ENCODE results near the gene TBC1D22A. TPM values are rescaled to one million over a fixed set of nuclear protein-coding genes. Genes with fewer than 3 reads are reported as not detected.

TBC1D22A gene
- total RNA-seq, 1 experiment from 2014 or later = 26.0 TPM

DNA sequence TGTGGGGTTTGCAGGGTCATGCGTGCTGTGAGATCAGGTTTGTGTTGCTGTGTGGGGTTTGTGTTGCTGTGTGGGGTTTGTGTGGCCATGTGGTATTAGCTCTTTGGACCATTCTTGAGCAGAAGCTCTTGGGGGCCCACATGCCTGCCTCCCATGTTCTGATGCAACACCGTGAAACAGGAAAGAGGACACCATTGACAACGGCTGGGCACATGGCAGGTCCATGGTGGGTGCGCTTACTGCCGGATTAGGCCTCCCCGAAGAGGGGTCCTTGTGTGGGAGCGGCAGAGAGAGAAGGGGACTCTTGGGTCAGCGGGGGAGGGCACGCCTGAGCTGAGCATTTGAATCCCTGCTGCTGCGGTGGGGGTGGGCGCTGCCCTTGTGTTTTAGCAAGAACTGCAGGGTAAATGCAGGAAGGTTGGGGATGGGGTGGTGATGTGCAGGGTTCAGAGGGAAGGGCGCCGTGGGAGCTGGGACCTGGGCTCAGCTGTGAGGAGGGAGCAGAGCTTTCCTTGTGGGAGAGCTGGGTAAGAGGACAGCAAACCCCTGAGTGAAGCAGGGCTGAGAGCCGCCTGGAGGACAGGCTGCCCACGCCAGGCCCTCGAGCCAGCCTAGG lies 361.5 kb downstream of the TBC1D22A start:
- BruUV-seq (replicated peaks) = no TSS peak
- peaks cover 5% of the 10 kb centered on the region for H3K36me3 Mint-ChIP-seq (ENCODE audit: insufficient read depth, unreplicated experiment)
- no peaks in the 10 kb centered on the region for H3K27me3 Mint-ChIP-seq (ENCODE audit: insufficient read depth, unreplicated experiment)
- H3K9me3 Mint-ChIP-seq (ENCODE audit: unreplicated experiment) = no peaks in the 10 kb centered on the region
- ChIA-PET CTCF (interaction anchor here (0.5 to 0.6 kb wide), 2 partner anchors 15 to 28 kb away, joined by 3 read pairs; no protein-coding TSS in a partner anchor), POLR2A (no interaction called here)
- intact Hi-C loops (cut with micrococcal nuclease) = no loop called here
- no peak for DNase-seq (ENCODE audit: unreplicated experiment)
- H3K27ac Mint-ChIP-seq (ENCODE audit: low read depth, unreplicated experiment) = no peak overlapping the region
- H3K4me1 Mint-ChIP-seq (ENCODE audit: insufficient read depth, unreplicated experiment) = peaks cover 6% of the 10 kb centered on the region
- TF ChIP-seq, protein P1, sequence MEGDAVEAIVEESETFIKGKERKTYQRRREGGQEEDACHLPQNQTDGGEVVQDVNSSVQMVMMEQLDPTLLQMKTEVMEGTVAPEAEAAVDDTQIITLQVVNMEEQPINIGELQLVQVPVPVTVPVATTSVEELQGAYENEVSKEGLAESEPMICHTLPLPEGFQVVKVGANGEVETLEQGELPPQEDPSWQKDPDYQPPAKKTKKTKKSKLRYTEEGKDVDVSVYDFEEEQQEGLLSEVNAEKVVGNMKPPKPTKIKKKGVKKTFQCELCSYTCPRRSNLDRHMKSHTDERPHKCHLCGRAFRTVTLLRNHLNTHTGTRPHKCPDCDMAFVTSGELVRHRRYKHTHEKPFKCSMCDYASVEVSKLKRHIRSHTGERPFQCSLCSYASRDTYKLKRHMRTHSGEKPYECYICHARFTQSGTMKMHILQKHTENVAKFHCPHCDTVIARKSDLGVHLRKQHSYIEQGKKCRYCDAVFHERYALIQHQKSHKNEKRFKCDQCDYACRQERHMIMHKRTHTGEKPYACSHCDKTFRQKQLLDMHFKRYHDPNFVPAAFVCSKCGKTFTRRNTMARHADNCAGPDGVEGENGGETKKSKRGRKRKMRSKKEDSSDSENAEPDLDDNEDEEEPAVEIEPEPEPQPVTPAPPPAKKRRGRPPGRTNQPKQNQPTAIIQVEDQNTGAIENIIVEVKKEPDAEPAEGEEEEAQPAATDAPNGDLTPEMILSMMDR (IDR thresholded peaks at IDR 0.05; ENCODE audit: unreplicated experiment) = no peak
- no peak overlapping the region for H3K4me3 Mint-ChIP-seq (ENCODE audit: unreplicated experiment)

DNA sequence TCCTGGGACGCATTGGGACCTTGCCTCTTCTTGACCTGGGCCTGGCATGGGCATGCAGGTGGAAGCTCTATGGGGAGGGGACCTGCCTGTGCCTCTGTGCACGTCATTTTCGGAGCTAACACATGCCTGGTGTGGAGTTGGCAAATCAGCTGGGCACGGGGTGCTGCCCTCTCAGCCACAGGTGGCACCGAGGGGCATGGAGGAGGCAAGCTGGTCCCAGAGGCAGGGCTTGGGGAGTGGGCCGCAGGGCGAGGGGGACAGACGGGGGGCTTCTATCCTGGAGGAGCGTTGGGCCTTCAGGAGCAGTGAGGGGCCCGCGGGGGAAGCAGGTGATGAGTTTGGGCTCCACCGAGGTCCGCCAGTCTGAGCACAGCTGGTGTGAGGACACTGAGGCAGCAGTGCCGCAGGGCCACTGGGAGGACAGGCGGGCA lies 362.0 kb downstream of the TBC1D22A start:
- no peaks in the 10 kb centered on the region for H3K9me3 Mint-ChIP-seq (ENCODE audit: unreplicated experiment)
- intact Hi-C loops (cut with micrococcal nuclease) = no loop called here
- ChIA-PET POLR2A (no interaction called here), CTCF (interaction anchor here (0.5 to 0.6 kb wide), 3 partner anchors 16 to 66 kb away, joined by 3 read pairs; no protein-coding TSS in a partner anchor)
- DNase-seq (ENCODE audit: unreplicated experiment) = no peak
- H3K27ac Mint-ChIP-seq (ENCODE audit: low read depth, unreplicated experiment) = no peak overlapping the region
- TF ChIP-seq, protein P1 (IDR thresholded peaks at IDR 0.05; ENCODE audit: unreplicated experiment) = no peak
- no peak overlapping the region for H3K4me3 Mint-ChIP-seq (ENCODE audit: unreplicated experiment)
- H3K27me3 Mint-ChIP-seq (ENCODE audit: insufficient read depth, unreplicated experiment) = no peaks in the 10 kb centered on the region
- H3K36me3 Mint-ChIP-seq (ENCODE audit: insufficient read depth, unreplicated experiment) = peaks cover 5% of the 10 kb centered on the region
- no TSS peak for BruUV-seq (replicated peaks)
- H3K4me1 Mint-ChIP-seq (ENCODE audit: insufficient read depth, unreplicated experiment) = peaks cover 7% of the 10 kb centered on the region

DNA sequence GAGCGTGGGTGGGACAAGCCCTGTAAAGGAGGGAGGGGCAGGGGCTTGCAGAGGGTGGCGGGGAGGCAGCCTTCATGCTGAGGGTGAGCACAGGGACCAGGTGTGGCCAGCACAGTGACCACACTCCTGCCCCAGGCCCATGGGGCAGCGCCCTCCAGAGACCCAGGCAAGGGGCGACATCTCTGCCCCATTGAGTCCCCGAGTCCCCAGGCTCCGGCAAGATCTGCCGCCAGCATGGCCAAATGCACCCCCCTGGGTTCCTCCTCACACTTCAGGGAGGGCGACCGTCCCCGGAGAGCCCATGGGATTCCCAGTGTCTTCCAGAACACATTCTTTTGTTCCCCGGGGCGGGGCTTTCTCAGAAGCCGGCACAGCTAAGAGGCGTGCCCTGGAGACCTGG lies 362.5 kb downstream of the TBC1D22A start:
- BruUV-seq (replicated peaks) = no TSS peak
- H3K4me1 Mint-ChIP-seq (ENCODE audit: insufficient read depth, unreplicated experiment) = peaks cover 12% of the 10 kb centered on the region
- intact Hi-C loops (cut with micrococcal nuclease) = no loop called here
- no peak for DNase-seq (ENCODE audit: unreplicated experiment)
- no peaks in the 10 kb centered on the region for H3K9me3 Mint-ChIP-seq (ENCODE audit: unreplicated experiment)
- TF ChIP-seq, protein P1 (IDR thresholded peaks at IDR 0.05; ENCODE audit: unreplicated experiment) = no peak
- ChIA-PET CTCF (interaction anchor here (0.6 kb wide), 1 partner anchor 66 kb away, joined by 3 read pairs; no protein-coding TSS in a partner anchor), POLR2A (no interaction called here)
- no peaks in the 10 kb centered on the region for H3K27me3 Mint-ChIP-seq (ENCODE audit: insufficient read depth, unreplicated experiment)
- peaks cover 5% of the 10 kb centered on the region for H3K36me3 Mint-ChIP-seq (ENCODE audit: insufficient read depth, unreplicated experiment)
- no peak overlapping the region for H3K27ac Mint-ChIP-seq (ENCODE audit: low read depth, unreplicated experiment)
- no peak overlapping the region for H3K4me3 Mint-ChIP-seq (ENCODE audit: unreplicated experiment)

GRCh38 chr22:47125603-47126002 lies 363.2 kb downstream of the TBC1D22A start:
- CTCF ChIA-PET = no interaction called here
- DNase-seq (ENCODE audit: unreplicated experiment) = no peak

More at GRCh38 chr22:47125603-47126002, 363.2 kb downstream of the TBC1D22A start:
- no peaks in the 10 kb centered on the region for H3K27me3 Mint-ChIP-seq (ENCODE audit: insufficient read depth, unreplicated experiment)
- intact Hi-C loops (cut with micrococcal nuclease) = no loop called here
- no TSS peak for BruUV-seq (replicated peaks)
- H3K4me1 Mint-ChIP-seq (ENCODE audit: insufficient read depth, unreplicated experiment) = peaks cover 18% of the 10 kb centered on the region
- no peak overlapping the region for H3K27ac Mint-ChIP-seq (ENCODE audit: low read depth, unreplicated experiment)
- POLR2A ChIA-PET = no interaction called here
- no peak overlapping the region for H3K4me3 Mint-ChIP-seq (ENCODE audit: unreplicated experiment)
- TF ChIP-seq, protein P1 (IDR thresholded peaks at IDR 0.05; ENCODE audit: unreplicated experiment) = no peak
- no peaks in the 10 kb centered on the region for H3K9me3 Mint-ChIP-seq (ENCODE audit: unreplicated experiment)
- peaks cover 5% of the 10 kb centered on the region for H3K36me3 Mint-ChIP-seq (ENCODE audit: insufficient read depth, unreplicated experiment)
